Vagina (tissue), 2 donors: ENCODE measurements around the gene TWIST2.

ENCODE experiments used
- POLR2A ChIP-seq, 2 donors: fragments of 450-650 bp; IDR thresholded peaks; one replicate each; pipeline ENCODE4 v1.6.1; 2017; ENCODE audit warnings: antibody characterized with exemption in 2 of 2, mild to moderate bottlenecking in 2 of 2, moderate library complexity in 2 of 2
- POLR2AphosphoS5 ChIP-seq, 2 donors: sonication (generic); formaldehyde crosslinking; IDR thresholded peaks; one replicate each; pipeline ENCODE4 v1.9.0; 2017; ENCODE audit warnings: antibody characterized with exemption in 2 of 2, mild to moderate bottlenecking in 2 of 2, low read depth in 1 of 2; ENCODE audit not compliant: insufficient read depth in 1 of 2
- TF ChIP-seq, protein P1 (sequence below), 3 experiments: fragments of 450-650 bp in 2 of 3; fragments of 200-600 bp in 1 of 3; sonication (generic) in 1 of 3; IDR thresholded peaks; one replicate each; pipeline ENCODE4 v1.5.1; 2017 to 2019; ENCODE audit warnings: antibody characterized with exemption in 3 of 3, mild to moderate bottlenecking in 2 of 3, moderate library complexity in 2 of 3

DNA sequence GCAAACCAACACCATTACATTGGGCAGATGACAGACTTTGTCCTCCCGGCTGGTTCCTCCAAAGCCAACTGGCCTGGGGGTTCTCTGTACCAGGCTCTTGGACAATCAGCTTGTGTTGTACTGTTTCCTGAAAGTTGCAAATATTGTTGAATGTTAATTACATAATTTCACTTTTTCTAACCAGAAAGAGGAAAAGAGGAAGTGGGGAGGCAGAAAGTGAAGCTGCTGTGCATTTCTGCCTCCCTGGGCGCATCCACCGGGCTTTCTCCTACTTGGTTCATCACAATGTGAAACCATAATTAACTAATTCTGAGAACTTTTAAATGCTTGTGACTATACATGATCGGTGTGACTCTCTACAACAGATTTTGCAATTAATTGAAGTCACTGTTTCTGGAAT, 10.1 kb downstream of the TWIST2 start:
- TF ChIP-seq, protein P1, sequence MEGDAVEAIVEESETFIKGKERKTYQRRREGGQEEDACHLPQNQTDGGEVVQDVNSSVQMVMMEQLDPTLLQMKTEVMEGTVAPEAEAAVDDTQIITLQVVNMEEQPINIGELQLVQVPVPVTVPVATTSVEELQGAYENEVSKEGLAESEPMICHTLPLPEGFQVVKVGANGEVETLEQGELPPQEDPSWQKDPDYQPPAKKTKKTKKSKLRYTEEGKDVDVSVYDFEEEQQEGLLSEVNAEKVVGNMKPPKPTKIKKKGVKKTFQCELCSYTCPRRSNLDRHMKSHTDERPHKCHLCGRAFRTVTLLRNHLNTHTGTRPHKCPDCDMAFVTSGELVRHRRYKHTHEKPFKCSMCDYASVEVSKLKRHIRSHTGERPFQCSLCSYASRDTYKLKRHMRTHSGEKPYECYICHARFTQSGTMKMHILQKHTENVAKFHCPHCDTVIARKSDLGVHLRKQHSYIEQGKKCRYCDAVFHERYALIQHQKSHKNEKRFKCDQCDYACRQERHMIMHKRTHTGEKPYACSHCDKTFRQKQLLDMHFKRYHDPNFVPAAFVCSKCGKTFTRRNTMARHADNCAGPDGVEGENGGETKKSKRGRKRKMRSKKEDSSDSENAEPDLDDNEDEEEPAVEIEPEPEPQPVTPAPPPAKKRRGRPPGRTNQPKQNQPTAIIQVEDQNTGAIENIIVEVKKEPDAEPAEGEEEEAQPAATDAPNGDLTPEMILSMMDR (IDR thresholded peaks at IDR 0.05), result no peak
- no peak for TF ChIP-seq POLR2AphosphoS5 (IDR thresholded peaks at IDR 0.05; ENCODE audit: insufficient read depth in 1 of 2, low read depth in 1 of 2)
- TF ChIP-seq POLR2A (IDR thresholded peaks at IDR 0.05), result no peak
